AG04449 (cell line): ENCODE results near the gene OTUD6A.

ENCODE experiments used
- CTCF ChIA-PET: fragments of 350-600 bp; formaldehyde crosslinking; extraction: SDS; loops from one replicate; lab custom pipeline; 2021; ENCODE audit warnings: antibody characterized with exemption; lab: Yijun Ruan, JAX
- POLR2A ChIA-PET: fragments of 400-600, 350-600 bp; formaldehyde crosslinking; extraction: SDS; loops from one replicate; lab custom pipeline; 2020; ENCODE audit warnings: antibody characterized with exemption, inconsistent platforms; lab: Yijun Ruan, JAX
- DNase-seq: peaks from one replicate; pipeline ENCODE4 v3.0.0-alpha.2; 2010; ENCODE audit warnings: low read depth, low spot score
- H3K4me3 ChIP-seq: 2 replicates; pipeline ENCODE4 v1.5.1; 2011; ENCODE audit warnings: low read depth, mild to moderate bottlenecking, control low read depth, low read length
- CTCF ChIP-seq: IDR thresholded peaks from one replicate; pipeline ENCODE4 v1.5.1; 2011; ENCODE audit warnings: mild to moderate bottlenecking, moderate library complexity, low read length, control low read depth, inconsistent platforms; ENCODE audit not compliant: insufficient read depth; ENCODE audit errors: missing control alignments

OTUD6A gene

GRCh38 chrX:70054391-70054790 is 7.9 kb upstream of the OTUD6A start:
- CTCF ChIA-PET: no interaction called here
- no peak overlapping the region for H3K4me3 ChIP-seq
- TF ChIP-seq CTCF: no peak
- POLR2A ChIA-PET: no interaction called here
- no peak for DNase-seq

GRCh38 chrX:70062961-70063550 is 799 bp downstream of the OTUD6A start:
- no peak for TF ChIP-seq CTCF
- no peak overlapping the region for H3K4me3 ChIP-seq
- ChIA-PET CTCF (no interaction called here), POLR2A (no interaction called here)
- no peak for DNase-seq

- no peak for DNase-seq
- no peak overlapping the region for H3K4me3 ChIP-seq
- ChIA-PET POLR2A (no interaction called here), CTCF (no interaction called here)
- no peak for TF ChIP-seq CTCF
These were observed 4.4 kb downstream of the OTUD6A start for GRCh38 chrX:70066646-70067045.

- H3K4me3 ChIP-seq: no peak overlapping the region
- POLR2A ChIA-PET: no interaction called here
- no peak for TF ChIP-seq CTCF
- no peak for DNase-seq
- CTCF ChIA-PET: no interaction called here
These were observed 17.0 kb downstream of the OTUD6A start for GRCh38 chrX:70079297-70079696.

- no peak for TF ChIP-seq CTCF
- DNase-seq: no peak
- ChIA-PET POLR2A (no interaction called here), CTCF (interaction anchor here (0.7 kb wide), 1 partner anchor 17 kb away, joined by 3 read pairs; no protein-coding TSS in a partner anchor)
- H3K4me3 ChIP-seq: no peak overlapping the region
These were observed 17.6 kb downstream of the OTUD6A start for GRCh38 chrX:70079870-70080269.

- H3K4me3 ChIP-seq: no peak overlapping the region
- ChIA-PET POLR2A (no interaction called here), CTCF (interaction anchor here (2.9 kb wide), 1 partner anchor 15 kb away, joined by 12 read pairs; no protein-coding TSS in a partner anchor)
- no peak for TF ChIP-seq CTCF
- DNase-seq: no peak
These were observed 20.5 kb downstream of the OTUD6A start for GRCh38 chrX:70082723-70083122.
